Caco-2 (cell line): ENCODE measurements around the gene MMP28. TPM values are rescaled to one million over a fixed set of nuclear protein-coding genes. Genes with fewer than 3 reads are reported as not detected.

Source experiments
- BruUV-seq: library from RNA; stranded (reverse); fragments of 400-500 nt; replicated peaks from 2 replicates; lab custom pipeline; 2021; lab: Mats Ljungman, UMichigan
- CTCF ChIA-PET: fragments of 300-600 bp; sonication (Branson Sonifier 250); formaldehyde crosslinking; loops from one replicate; lab custom pipeline; 2022; ENCODE audit warnings: antibody characterized with exemption; lab: Charles Lee
- POLR2A ChIA-PET: fragments of 300-600 bp; sonication (Branson Sonifier 250); formaldehyde crosslinking; loops from one replicate; lab custom pipeline; 2022; ENCODE audit warnings: antibody characterized with exemption; lab: Charles Lee
- DNase-seq, 2 experiments: peaks; one replicate each; pipeline versions ENCODE4 v3.0.0 to v3.0.0-alpha.2; 2020 to 2022
- H3K27me3 ChIP-seq: replicated peaks from 2 replicates; pipeline ENCODE4 v1.6.0; 2011; ENCODE audit warnings: low read length; ENCODE audit not compliant: control insufficient read depth, insufficient read depth
- H3K36me3 ChIP-seq: 2 replicates; pipeline ENCODE4 v1.5.1; 2011; ENCODE audit warnings: low read length; ENCODE audit not compliant: control insufficient read depth, insufficient read depth
- H3K4me1 ChIP-seq: fragments of 250-450 bp; sonication (Bioruptor Pico); 2 replicates; pipeline ENCODE4 v1.5.1; 2020; ENCODE audit warnings: mild to moderate bottlenecking
- H3K4me3 ChIP-seq: 2 replicates; pipeline ENCODE4 v1.5.1; 2011; ENCODE audit warnings: low read depth, mild to moderate bottlenecking, control low read depth, low read length
- H3K9me3 ChIP-seq: fragments of 250-450 bp; sonication (Bioruptor Pico); 2 replicates; pipeline ENCODE4 v1.5.1; 2020; ENCODE audit warnings: mild to moderate bottlenecking, moderate library complexity
- H3K27ac Mint-ChIP-seq: one replicate; pipeline ENCODE4 v1.8.0; 2022; ENCODE audit warnings: mixed read lengths; ENCODE audit not compliant: unreplicated experiment
- H3K27me3 Mint-ChIP-seq: one replicate; pipeline ENCODE4 v1.8.0; 2022; ENCODE audit warnings: mixed read lengths; ENCODE audit not compliant: insufficient read depth, unreplicated experiment
- H3K36me3 Mint-ChIP-seq: one replicate; pipeline ENCODE4 v1.8.0; 2022; ENCODE audit warnings: mild to moderate bottlenecking, mixed read lengths; ENCODE audit not compliant: insufficient read depth, unreplicated experiment
- H3K4me1 Mint-ChIP-seq: one replicate; pipeline ENCODE4 v1.8.0; 2022; ENCODE audit warnings: low read depth, mixed read lengths; ENCODE audit not compliant: unreplicated experiment
- H3K4me3 Mint-ChIP-seq: one replicate; pipeline ENCODE4 v1.8.0; 2022; ENCODE audit warnings: mild to moderate bottlenecking, moderate library complexity, mixed read lengths; ENCODE audit not compliant: unreplicated experiment
- H3K9me3 Mint-ChIP-seq: one replicate; pipeline ENCODE4 v1.8.0; 2022; ENCODE audit warnings: mixed read lengths; ENCODE audit not compliant: unreplicated experiment
- intact Hi-C: fragments of 100-400 bp; cut with micrococcal nuclease; formaldehyde crosslinking; loops from one replicate; pipeline ENCODE4 v1.10.0; 2022; ENCODE audit not compliant: unreplicated experiment
- total RNA-seq: library from RNA; stranded (reverse); gene quantifications from 2 replicates; pipeline ENCODE4 v1.2.3, GENCODE V29; 2022
- TF ChIP-seq, protein P1 (sequence below), 2 experiments: fragments of 200-600 bp in 1 of 2; IDR thresholded peaks; 1 replicate in 1 of 2; 2 replicates in 1 of 2; pipeline versions ENCODE4 v1.5.1 to v1.8.0; 2011 to 2022; ENCODE audit warnings: antibody characterized with exemption in 1 of 2, control low read depth in 1 of 2, inconsistent platforms in 1 of 2, low read depth in 1 of 2, low read length in 1 of 2, mild to moderate bottlenecking in 1 of 2, moderate library complexity in 1 of 2; ENCODE audit not compliant: insufficient read depth in 1 of 2, severe bottlenecking in 1 of 2, unreplicated experiment in 1 of 2

MMP28 gene
- total RNA-seq, 1 experiment from 2014 or later: not detected

DNA sequence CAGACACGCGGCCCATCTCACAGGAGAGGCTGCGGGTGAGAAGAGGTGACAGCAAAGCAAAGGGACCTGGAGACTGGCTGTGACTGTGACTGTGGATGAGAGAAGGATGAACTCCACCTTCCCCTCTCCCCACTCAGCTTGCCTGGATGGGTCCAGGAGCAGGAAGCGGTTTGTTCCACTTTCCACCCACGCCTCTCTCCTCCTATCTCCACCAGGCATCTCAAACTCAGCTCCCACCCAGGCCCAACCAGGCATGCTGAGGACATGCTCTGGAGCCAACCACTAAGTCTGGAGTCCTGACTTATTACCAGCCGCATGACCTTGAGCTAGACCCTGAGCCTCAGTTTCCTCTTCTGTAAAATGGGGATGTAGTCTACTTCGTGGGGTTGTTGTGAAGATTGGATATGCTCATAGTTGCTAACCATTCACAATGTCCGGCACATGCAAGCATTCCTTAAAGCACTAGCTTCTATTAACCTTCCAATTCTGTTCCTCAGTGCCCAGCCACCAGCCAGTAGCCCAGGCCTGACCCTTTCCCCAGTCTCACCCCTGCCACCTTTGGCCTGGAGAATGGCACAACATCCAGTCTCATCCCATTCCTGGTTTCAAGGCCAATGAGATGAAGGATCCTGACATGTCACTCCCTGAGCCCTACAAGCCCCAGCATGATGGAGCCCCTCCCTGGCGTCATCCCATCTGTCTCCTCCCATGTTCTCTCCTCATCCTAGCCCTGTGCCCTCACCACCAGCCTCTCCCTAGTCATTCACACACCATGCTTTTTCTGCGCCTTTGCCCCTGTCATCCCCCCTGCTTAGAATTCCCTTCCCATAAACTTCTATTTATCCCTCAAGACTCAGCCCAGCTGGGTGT is 44.7 kb downstream of the MMP28 start:
- intact Hi-C loops: no loop called here

DNA sequence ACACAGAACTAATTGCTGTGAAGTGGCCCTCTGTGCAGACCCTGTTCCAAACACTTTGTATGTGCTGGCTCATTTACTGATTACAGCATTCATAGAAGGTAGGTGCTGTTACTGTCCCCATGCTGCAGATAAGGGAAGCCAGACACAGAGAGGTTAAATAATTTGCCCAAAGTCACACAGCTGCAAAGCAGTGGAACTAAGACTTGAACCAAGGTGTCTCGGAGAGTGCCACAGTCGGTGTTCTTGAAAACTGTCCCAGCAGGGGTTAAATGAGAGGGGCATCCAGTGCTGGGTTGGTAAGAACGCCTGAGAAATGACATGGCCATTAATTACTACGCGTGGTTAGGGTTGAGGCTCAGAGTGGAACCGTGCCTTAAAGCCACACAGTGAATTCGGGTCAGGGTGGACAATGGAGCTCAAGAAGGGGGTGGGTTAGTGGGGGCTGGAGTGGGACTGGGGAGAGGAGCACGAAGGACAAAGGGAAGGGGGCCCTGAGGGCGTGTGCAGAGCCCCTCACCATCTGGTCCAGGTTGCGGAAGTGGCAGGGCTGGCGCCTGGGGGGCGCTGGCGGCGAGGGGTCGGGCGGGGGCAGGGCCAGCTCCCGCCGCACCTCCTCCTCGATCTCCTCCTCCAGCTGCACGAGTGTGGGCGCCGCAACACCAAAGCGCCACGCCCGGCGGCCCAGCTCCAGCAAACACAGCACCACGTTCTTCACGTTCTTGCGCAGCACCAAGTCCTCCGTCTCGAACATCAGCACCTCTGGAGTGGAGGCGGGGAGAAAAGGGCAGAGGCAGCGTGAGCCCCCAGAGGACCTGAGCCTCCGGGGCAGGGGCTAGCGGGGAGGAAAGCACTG is 45.7 kb downstream of the MMP28 start:
- Mint-ChIP-seq H3K4me3 (peak overlapping the region; percentile 59), H3K4me1 (peaks cover 6% of the 10 kb centered on the region), H3K27ac (no peak overlapping the region), H3K36me3 (no peaks in the 10 kb centered on the region), H3K9me3 (no peaks in the 10 kb centered on the region), H3K27me3 (peaks cover 6% of the 10 kb centered on the region)
- TF ChIP-seq, protein P1, sequence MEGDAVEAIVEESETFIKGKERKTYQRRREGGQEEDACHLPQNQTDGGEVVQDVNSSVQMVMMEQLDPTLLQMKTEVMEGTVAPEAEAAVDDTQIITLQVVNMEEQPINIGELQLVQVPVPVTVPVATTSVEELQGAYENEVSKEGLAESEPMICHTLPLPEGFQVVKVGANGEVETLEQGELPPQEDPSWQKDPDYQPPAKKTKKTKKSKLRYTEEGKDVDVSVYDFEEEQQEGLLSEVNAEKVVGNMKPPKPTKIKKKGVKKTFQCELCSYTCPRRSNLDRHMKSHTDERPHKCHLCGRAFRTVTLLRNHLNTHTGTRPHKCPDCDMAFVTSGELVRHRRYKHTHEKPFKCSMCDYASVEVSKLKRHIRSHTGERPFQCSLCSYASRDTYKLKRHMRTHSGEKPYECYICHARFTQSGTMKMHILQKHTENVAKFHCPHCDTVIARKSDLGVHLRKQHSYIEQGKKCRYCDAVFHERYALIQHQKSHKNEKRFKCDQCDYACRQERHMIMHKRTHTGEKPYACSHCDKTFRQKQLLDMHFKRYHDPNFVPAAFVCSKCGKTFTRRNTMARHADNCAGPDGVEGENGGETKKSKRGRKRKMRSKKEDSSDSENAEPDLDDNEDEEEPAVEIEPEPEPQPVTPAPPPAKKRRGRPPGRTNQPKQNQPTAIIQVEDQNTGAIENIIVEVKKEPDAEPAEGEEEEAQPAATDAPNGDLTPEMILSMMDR (IDR thresholded peaks at IDR 0.05; ENCODE audit: insufficient read depth in 1 of 2, low read depth in 1 of 2, low read length in 1 of 2, severe bottlenecking in 1 of 2, unreplicated experiment in 1 of 2): no peak
- no TSS peak for BruUV-seq
- Histone ChIP-seq H3K27me3 (no peaks in the 10 kb centered on the region), H3K4me1 (peaks cover 4% of the 10 kb centered on the region; the same call in 1 of the 2 replicates), H3K9me3 (no peaks in the 10 kb centered on the region), H3K36me3 (no peaks in the 10 kb centered on the region), H3K4me3 (peak overlapping the region; percentile 22)
- no peak for DNase-seq
- ChIA-PET CTCF (interaction anchor here (1.0 to 3.2 kb wide), 3 partner anchors 14 to 59 kb away, joined by 3 to 26 read pairs (median 3); partner anchors contain the start of gene TAF15), POLR2A (interaction anchor here (0.6 kb wide), 1 partner anchor 32 kb away, joined by 7 read pairs; no protein-coding TSS in a partner anchor)
- intact Hi-C loops: loop anchor here (5.0 kb wide), 2 partner anchors 122 to 437 kb away; no protein-coding TSS in a partner anchor

More for the DNA sequence above, 44.7 kb downstream of the MMP28 start:
- Histone ChIP-seq H3K27me3 (no peaks in the 10 kb centered on the region), H3K4me1 (peaks cover 4% of the 10 kb centered on the region; the same call in 1 of the 2 replicates), H3K9me3 (no peaks in the 10 kb centered on the region), H3K36me3 (no peaks in the 10 kb centered on the region), H3K4me3 (no peak overlapping the region)
- POLR2A ChIA-PET: no interaction called here
- CTCF ChIA-PET: interaction anchor here (1.0 kb wide), 1 partner anchor 13 kb away, joined by 3 read pairs; no protein-coding TSS in a partner anchor
- Mint-ChIP-seq H3K27ac (no peak overlapping the region), H3K4me3 (peak overlapping the region; percentile 59), H3K9me3 (no peaks in the 10 kb centered on the region), H3K27me3 (peaks cover 6% of the 10 kb centered on the region), H3K36me3 (no peaks in the 10 kb centered on the region), H3K4me1 (peaks cover 6% of the 10 kb centered on the region)
- no TSS peak for BruUV-seq
- TF ChIP-seq, protein P1 (IDR thresholded peaks at IDR 0.05; ENCODE audit: insufficient read depth in 1 of 2, low read depth in 1 of 2, low read length in 1 of 2, severe bottlenecking in 1 of 2, unreplicated experiment in 1 of 2): no peak
- no peak for DNase-seq

DNA sequence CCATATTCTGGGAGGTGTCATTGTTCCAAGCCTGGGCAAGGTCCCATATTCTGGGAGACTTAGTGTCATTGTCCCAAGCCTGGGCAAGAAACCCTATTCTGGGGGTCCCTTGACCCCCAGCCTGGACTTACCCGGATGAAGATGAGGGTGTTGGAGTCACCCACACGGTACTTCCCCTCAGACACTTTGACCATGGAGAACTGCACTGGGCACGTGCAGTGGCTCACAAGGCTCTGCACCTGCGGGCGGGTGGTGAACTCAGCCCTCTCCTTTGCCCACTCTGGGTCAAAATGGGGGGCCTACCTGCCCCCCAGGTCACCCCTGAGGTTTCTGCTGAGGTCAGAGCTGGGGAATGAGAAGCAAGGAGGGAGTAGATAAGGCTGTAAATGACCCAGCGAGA is 46.5 kb downstream of the MMP28 start:
- no TSS peak for BruUV-seq
- Histone ChIP-seq H3K27me3 (no peaks in the 10 kb centered on the region), H3K9me3 (no peaks in the 10 kb centered on the region), H3K36me3 (no peaks in the 10 kb centered on the region), H3K4me1 (peaks cover 4% of the 10 kb centered on the region; the same call in 1 of the 2 replicates), H3K4me3 (no peak overlapping the region)
- ChIA-PET CTCF (interaction anchor here (1.0 to 3.2 kb wide), 3 partner anchors 15 to 136 kb away, joined by 3 to 41 read pairs (median 26); partner anchors contain the start of gene TAF15), POLR2A (no interaction called here)
- Mint-ChIP-seq H3K4me1 (peaks cover 6% of the 10 kb centered on the region), H3K9me3 (no peaks in the 10 kb centered on the region), H3K27me3 (peaks cover 6% of the 10 kb centered on the region), H3K4me3 (no peak overlapping the region), H3K27ac (no peak overlapping the region), H3K36me3 (no peaks in the 10 kb centered on the region)
- TF ChIP-seq, protein P1 (IDR thresholded peaks at IDR 0.05; ENCODE audit: insufficient read depth in 1 of 2, low read depth in 1 of 2, low read length in 1 of 2, severe bottlenecking in 1 of 2, unreplicated experiment in 1 of 2): no peak
- no peak for DNase-seq
- intact Hi-C loops: loop anchor here (5.0 kb wide), 2 partner anchors 122 to 437 kb away; no protein-coding TSS in a partner anchor
